GM13977 (cell line): Measurements from ENCODE around the gene TUFT1.

ENCODE experiments used
- DNase-seq: peaks from one replicate; pipeline ENCODE4 v3.0.0; 2012; ENCODE audit warnings: low spot score
- in situ Hi-C: fragments of 300-500 bp; cut with MboI; formaldehyde crosslinking; loops from one replicate; pipeline ENCODE4 v1.12.0; 2022; ENCODE audit warnings: low sequenced_read_pairs, low pct_unique_long_range_greater_than_20kb, mixed read lengths, inconsistent platforms; ENCODE audit not compliant: unreplicated experiment
- TF ChIP-seq, protein P1 (sequence below): IDR thresholded peaks from 2 replicates; pipeline ENCODE4 v1.5.1; 2012; ENCODE audit warnings: mild to moderate bottlenecking, control low read depth; ENCODE audit not compliant: insufficient read depth; ENCODE audit errors: extremely low read depth, missing control alignments

Gene TUFT1

GRCh38 chr1:151541752-151542151 is 1.6 kb downstream of the TUFT1 start:
- TF ChIP-seq, protein P1, sequence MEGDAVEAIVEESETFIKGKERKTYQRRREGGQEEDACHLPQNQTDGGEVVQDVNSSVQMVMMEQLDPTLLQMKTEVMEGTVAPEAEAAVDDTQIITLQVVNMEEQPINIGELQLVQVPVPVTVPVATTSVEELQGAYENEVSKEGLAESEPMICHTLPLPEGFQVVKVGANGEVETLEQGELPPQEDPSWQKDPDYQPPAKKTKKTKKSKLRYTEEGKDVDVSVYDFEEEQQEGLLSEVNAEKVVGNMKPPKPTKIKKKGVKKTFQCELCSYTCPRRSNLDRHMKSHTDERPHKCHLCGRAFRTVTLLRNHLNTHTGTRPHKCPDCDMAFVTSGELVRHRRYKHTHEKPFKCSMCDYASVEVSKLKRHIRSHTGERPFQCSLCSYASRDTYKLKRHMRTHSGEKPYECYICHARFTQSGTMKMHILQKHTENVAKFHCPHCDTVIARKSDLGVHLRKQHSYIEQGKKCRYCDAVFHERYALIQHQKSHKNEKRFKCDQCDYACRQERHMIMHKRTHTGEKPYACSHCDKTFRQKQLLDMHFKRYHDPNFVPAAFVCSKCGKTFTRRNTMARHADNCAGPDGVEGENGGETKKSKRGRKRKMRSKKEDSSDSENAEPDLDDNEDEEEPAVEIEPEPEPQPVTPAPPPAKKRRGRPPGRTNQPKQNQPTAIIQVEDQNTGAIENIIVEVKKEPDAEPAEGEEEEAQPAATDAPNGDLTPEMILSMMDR, result no peak
- in situ Hi-C loops, result no loop called here
- DNase-seq, result no peak

DNA sequence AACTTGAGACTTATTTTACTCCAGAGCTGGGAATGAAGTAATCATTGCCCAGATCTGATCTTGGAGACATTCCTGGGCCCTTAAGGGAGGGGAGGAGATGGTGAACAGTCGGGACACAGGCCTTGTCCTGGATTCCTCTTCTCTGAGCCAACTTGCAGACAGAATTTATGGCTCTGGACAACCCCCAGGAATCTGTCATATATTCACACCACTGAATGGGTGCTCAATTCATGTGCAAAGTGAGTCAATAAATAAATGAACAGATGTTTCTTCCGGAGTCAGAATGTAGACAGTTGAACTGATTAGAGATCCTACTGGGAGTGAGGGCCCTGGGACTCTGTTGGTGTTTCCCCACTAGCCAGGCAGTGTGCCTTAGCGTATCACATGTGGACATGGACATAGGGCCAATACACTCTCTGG is 2.6 kb downstream of the TUFT1 start:
- DNase-seq, result no peak
- in situ Hi-C loops, result no loop called here
- TF ChIP-seq, protein P1, result no peak

DNA sequence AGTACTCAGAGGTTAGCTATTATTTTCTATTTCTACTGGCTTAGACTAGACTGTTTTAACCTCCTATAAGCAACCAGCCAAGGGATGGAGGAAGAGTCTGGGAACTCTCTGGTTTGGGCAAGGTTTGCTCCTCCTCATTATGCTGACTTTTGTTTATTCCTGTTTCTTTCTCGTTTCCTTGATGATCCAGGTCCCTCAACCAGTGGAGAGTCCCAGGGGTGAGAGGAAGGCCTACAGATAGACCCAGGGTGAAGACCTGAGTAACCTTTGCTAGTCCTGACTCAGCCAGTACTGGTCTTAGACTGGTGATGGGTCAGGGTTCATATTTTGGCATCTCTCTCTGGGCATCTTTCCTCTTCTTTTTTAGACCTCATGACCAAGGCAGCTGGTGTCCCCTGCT is 5.4 kb downstream of the TUFT1 start:
- in situ Hi-C loops, result no loop called here
- DNase-seq, result no peak
- TF ChIP-seq, protein P1, result no peak

- TF ChIP-seq, protein P1, result no peak
- no peak for DNase-seq
- in situ Hi-C loops, result no loop called here
Observed at GRCh38 chr1:151546011-151546925, 6.2 kb downstream of the TUFT1 start.

GRCh38 chr1:151547119-151547899 is 7.2 kb downstream of the TUFT1 start:
- TF ChIP-seq, protein P1, result no peak
- DNase-seq, result no peak
- in situ Hi-C loops, result no loop called here

- no peak for DNase-seq
- TF ChIP-seq, protein P1, result no peak
- in situ Hi-C loops, result no loop called here
Observed at GRCh38 chr1:151547900-151548230, 7.8 kb downstream of the TUFT1 start.
